ENCODE results near the gene STX17.
"Not testable (repeated sequence)": the region's sequence is repeated elsewhere in the genome, so short reads cannot be mapped to it uniquely, and the experiment has no call there.

The STX17 gene

DNA sequence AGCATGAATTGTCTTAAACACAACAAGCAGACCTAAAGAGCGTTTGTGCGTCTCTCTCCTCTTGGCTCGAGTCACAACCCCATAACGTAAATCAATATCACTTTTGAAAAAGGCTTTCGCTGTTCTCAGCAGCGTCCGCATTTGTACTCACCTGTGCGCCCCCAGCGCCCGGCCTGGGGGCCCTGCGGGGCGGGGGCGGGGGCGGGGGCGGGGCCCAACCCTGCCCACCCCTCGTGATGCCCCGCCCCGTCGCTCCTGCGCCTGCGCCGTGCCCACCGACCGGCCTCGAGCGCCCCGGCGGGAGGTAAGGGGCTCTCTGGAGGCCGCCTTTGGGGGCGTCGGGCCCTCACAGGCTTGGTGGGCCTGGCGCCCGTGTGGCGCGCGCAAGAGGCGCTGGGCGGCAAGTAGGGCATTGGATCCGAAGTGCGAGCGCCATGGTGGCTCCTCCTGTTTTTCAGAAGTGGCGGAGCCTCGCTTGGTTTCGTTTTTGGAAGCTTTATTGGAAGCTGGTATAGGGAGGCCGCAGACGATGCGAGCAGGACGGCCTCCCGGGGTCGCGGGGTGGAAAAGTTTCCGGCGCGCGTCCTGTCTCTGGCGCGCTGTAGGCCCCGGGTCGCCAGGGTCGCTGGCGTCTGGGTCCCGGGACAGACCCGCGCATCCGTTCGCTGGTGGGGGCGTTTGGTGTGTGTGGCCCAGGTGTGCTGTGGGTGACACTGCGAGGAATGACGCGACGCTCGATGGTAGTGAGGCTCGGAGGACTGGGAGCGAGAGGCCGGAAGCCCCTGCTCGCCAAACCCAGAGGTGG is at the start of gene STX17:
TSS of gene STX17 (plus strand) at position 252 of the 805 bp plus-strand sequence. CDS start 8,586 bp downstream, outside the sequence.
- H3K4me3 ChIP-seq (ENCODE audit: low read depth, low read length), result peak within 1 kb of the TSS; percentile 72

DNA sequence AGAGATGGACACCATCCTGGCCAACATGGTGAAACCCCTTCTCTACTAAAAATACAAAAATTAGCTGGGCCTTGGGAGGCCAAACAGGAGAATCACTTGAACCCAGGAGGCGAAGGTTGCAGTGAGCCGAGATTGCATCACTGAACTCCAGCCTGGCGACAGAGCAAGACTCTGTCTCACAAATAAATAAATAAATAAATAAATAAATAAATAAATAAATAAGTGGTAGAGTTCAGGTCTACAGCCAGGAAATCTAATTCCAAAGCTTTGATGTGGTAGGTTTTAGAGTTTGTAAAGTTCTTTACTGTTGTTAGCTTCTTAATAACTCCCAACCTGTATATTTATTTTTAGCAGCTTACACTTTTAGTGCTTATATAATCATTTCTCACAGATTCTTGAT is 48.9 kb upstream of the STX17 start:
- not testable (repeated sequence) for H3K4me3 ChIP-seq (ENCODE audit: low read depth, low read length)

GRCh38 chr9:99858087-99858486 is 48.4 kb upstream of the STX17 start:
- H3K4me3 ChIP-seq (ENCODE audit: low read depth, low read length), result no peak overlapping the region

- H3K4me3 ChIP-seq (ENCODE audit: low read depth, low read length), result no peak overlapping the region
Observed at GRCh38 chr9:99859243-99859980, 47.0 kb upstream of the STX17 start.

DNA sequence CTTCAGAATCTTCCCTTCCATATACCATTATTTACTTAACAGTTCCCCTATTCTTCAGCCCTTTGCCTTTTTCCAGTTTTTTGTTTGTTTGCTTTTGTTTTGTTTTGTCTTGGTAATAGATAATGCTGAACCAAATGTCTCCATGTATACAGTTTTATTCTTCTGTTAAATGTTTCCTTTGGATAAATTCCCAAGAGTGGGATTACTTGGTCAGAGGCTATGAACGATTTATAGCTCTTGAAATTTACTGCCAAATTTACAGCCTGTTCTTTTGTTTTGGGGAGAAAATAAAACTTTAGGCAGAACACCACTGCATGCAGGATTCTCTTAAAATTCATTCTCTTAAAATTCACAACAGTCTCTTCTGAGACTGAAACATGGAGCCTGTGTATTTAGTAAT is 46.2 kb upstream of the STX17 start:
- no peak overlapping the region for H3K4me3 ChIP-seq (ENCODE audit: low read depth, low read length)

- H3K4me3 ChIP-seq (ENCODE audit: low read depth, low read length), result no peak overlapping the region
Observed at GRCh38 chr9:99863955-99864354, 42.5 kb upstream of the STX17 start.

DNA sequence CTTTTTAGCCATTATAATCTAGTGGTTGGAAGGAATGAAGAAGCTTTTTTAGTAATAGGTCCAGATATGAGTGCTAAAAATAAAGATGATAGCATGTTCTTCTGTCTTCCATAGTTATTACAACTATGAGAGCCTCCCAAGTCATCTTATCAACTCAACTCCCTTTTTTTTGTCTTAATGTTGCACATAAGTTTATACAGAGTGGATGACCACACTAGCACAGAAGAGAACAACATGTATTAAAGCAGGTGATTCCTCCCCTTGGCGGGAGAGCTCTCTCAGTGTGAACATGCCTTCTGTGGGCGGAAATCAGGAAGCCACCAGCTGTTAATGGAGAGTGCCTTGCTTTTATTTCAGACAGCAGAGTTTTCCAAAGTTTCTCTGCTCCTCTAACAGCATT is 40.1 kb upstream of the STX17 start:
- no peak overlapping the region for H3K4me3 ChIP-seq (ENCODE audit: low read depth, low read length)

- H3K4me3 ChIP-seq (ENCODE audit: low read depth, low read length), result no peak overlapping the region
Observed at GRCh38 chr9:99867536-99867935, 38.9 kb upstream of the STX17 start.

DNA sequence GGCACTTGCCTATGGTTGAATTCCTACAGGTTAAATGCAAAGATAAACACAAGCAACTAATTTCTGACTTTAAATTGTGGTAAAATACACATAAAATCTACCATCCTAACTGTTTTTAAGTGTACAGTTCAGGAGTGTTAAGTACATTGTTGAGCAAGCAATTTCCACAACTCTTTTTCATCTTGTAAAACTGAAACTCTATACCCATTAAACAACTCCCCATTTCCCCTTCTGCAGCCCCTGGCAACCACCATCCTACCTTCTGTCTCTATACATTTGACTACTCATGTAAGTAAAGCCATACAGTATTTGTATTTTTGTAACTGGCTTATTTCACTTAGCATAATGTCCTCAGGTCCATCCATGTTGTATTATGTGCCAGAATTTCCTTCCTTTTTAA is 38.5 kb upstream of the STX17 start:
- no peak overlapping the region for H3K4me3 ChIP-seq (ENCODE audit: low read depth, low read length)

- no peak overlapping the region for H3K4me3 ChIP-seq (ENCODE audit: low read depth, low read length)
Observed at GRCh38 chr9:99868845-99869244, 37.6 kb upstream of the STX17 start.

GRCh38 chr9:99870126-99870525 is 36.3 kb upstream of the STX17 start:
- H3K4me3 ChIP-seq (ENCODE audit: low read depth, low read length), result no peak overlapping the region

DNA sequence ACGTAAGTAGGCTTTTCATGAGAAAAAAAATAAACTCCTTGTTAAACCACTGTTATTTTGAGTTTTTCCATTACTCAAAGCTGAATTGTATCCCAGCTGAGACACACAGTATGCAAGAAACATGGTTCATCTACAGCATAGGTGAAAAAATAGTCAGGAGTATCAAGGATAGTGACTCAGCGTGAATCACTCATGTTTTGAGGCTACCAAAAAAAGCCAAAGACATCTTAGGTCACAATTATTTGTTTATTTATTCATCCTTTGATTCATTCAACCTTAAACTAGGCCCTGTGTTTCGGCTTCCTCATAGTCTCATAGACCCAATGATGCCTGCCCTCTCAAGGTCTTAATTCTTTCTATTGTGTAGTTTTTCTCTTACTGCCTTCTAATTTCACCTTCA is 32.9 kb upstream of the STX17 start:
- no peak overlapping the region for H3K4me3 ChIP-seq (ENCODE audit: low read depth, low read length)

- no peak overlapping the region for H3K4me3 ChIP-seq (ENCODE audit: low read depth, low read length)
Observed at GRCh38 chr9:99873943-99874584, 32.4 kb upstream of the STX17 start.

GRCh38 chr9:99876190-99876589 is 30.3 kb upstream of the STX17 start:
- H3K4me3 ChIP-seq (ENCODE audit: low read depth, low read length), result no peak overlapping the region

DNA sequence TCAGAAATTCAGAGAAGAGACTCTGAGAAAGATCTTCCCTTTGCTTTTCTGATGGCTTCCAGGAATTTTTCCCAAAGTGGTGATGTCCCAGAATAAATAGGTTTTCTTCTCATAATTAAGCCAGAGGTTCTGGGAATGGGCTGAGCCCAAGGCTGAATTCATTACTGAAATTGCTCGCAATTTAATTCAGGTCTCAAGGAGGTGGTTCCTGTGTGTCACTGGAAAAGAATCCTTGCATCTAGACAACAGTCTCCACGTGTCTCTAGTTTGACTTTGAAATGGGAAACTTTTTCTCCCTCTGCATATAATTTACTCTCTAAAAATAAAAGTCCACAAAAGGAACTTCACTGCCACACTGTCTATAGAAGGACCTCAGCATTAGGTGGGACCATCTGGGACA is 27.8 kb upstream of the STX17 start:
- H3K4me3 ChIP-seq (ENCODE audit: low read depth, low read length), result no peak overlapping the region

DNA sequence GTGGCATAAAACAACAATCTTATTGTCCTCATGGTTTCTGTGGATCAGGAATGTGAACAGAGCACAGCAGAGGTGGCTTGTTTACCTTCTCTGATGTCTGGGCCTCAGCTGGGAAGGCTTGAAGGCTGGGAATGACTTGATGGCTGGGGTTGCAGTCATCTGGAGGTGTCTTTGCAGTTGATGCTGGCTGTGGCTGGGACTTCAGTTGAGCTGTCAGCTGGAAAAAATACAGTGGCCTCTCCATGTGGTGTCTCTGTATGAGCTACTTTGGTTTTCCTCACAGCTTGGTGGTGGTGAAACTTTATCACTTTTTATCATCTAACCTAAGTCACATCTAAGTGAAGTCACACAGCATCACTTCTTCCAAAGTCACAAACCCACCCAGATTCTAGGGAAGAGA is 24.7 kb upstream of the STX17 start:
- H3K4me3 ChIP-seq (ENCODE audit: low read depth, low read length), result no peak overlapping the region

DNA sequence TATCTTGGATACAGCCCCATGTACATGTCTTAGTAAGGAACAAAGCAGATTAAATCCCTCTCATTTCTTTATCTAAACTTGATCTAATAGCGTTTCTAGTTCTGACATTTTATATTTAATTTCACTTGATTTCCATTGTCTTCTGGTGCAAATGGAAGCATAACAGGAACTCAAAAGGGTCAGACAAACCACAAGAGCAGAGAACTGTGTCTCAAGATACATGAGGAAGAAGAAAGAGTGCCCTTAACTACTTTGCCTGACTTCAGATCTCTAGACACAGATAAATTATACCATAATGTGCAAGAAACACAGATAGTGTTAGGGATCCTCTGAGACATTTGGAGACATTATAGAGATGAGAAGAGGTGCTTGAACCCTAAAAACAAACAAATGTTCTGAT is 20.7 kb upstream of the STX17 start:
- no peak overlapping the region for H3K4me3 ChIP-seq (ENCODE audit: low read depth, low read length)

- no peak overlapping the region for H3K4me3 ChIP-seq (ENCODE audit: low read depth, low read length)
Observed at GRCh38 chr9:99889120-99889519, 17.3 kb upstream of the STX17 start.

- no peak overlapping the region for H3K4me3 ChIP-seq (ENCODE audit: low read depth, low read length)
Observed at GRCh38 chr9:99894826-99895225, 11.6 kb upstream of the STX17 start.

GRCh38 chr9:99895510-99895909 is 10.9 kb upstream of the STX17 start:
- no peak overlapping the region for H3K4me3 ChIP-seq (ENCODE audit: low read depth, low read length)

DNA sequence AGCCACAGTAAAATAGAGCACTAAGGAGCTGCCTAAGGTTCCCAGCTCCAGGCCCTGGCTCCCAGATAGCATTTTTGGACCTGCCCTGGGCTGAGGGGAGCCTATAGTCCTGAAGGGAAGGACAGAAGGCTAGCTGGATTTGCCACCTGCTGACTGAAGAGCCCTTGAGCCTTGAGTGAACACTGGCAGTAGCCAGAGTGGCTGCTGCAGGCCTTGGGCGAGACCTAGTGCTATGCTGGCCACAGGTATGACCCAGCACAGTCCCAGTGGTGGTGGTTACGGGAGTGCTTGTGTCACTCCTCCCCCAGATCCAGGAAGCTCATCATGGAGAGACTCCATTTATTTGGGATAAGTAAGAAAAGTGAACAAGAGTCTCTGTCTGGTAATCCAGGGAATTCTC is 10.3 kb upstream of the STX17 start:
- no peak overlapping the region for H3K4me3 ChIP-seq (ENCODE audit: low read depth, low read length)

DNA sequence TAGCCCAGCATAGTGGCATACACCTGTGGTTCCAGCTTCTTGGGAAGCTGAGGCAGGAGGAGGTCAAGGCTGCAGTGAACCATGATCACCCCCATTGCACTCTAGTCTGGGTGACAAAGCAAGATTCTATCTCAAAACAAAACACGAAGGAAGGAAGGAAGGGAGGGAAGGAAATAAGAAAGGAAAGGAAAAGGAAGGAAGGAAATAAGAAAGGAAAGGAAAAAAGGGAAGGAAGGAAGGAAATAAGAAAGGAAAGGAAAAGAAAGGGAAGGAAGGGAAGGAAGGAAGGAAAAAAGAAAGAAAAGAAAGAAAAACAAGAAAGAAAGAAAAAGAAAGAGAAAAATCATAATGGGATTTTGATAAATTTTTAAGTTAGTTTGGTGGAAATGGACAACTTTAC is 3.1 kb upstream of the STX17 start:
- H3K4me3 ChIP-seq (ENCODE audit: low read depth, low read length), result no peak overlapping the region

Data from iPS-11a (cell line).